IPS-18a (cell line): ENCODE measurements around the gene PAM16.

ENCODE experiments used
- H3K27ac ChIP-seq: one replicate; pipeline ENCODE4 v1.5.1; 2013; ENCODE audit warnings: low read length
- H3K27me3 ChIP-seq: one replicate; pipeline ENCODE4 v1.6.1; 2013; ENCODE audit warnings: mild to moderate bottlenecking, low read length; ENCODE audit not compliant: control insufficient read depth, insufficient read depth
- H3K36me3 ChIP-seq: one replicate; pipeline ENCODE4 v1.6.1; 2013; ENCODE audit warnings: low read depth, low read length; ENCODE audit not compliant: control insufficient read depth
- H3K4me1 ChIP-seq: one replicate; pipeline ENCODE4 v1.6.1; 2013; ENCODE audit warnings: low read depth, low read length; ENCODE audit not compliant: control insufficient read depth
- H3K4me3 ChIP-seq: one replicate; pipeline ENCODE4 v1.5.1; 2013; ENCODE audit warnings: low read length
- H3K9ac ChIP-seq: one replicate; pipeline ENCODE4 v1.6.1; 2013; ENCODE audit warnings: mild to moderate bottlenecking, low read length, moderate library complexity
- H3K9me3 ChIP-seq: one replicate; pipeline ENCODE4 v1.6.1; 2013; ENCODE audit warnings: low read depth, low read length; ENCODE audit not compliant: control insufficient read depth

PAM16 gene

GRCh38 chr16:4324492-4325252 is 26.4 kb downstream of the PAM16 start:
- no peak overlapping the region for H3K27ac ChIP-seq
- H3K36me3 ChIP-seq: no peaks in the 10 kb centered on the region
- H3K9me3 ChIP-seq: no peaks in the 10 kb centered on the region
- H3K27me3 ChIP-seq: no peaks in the 10 kb centered on the region
- peaks cover 23% of the 10 kb centered on the region for H3K4me1 ChIP-seq
- H3K4me3 ChIP-seq: no peak overlapping the region
- no peak overlapping the region for H3K9ac ChIP-seq

DNA sequence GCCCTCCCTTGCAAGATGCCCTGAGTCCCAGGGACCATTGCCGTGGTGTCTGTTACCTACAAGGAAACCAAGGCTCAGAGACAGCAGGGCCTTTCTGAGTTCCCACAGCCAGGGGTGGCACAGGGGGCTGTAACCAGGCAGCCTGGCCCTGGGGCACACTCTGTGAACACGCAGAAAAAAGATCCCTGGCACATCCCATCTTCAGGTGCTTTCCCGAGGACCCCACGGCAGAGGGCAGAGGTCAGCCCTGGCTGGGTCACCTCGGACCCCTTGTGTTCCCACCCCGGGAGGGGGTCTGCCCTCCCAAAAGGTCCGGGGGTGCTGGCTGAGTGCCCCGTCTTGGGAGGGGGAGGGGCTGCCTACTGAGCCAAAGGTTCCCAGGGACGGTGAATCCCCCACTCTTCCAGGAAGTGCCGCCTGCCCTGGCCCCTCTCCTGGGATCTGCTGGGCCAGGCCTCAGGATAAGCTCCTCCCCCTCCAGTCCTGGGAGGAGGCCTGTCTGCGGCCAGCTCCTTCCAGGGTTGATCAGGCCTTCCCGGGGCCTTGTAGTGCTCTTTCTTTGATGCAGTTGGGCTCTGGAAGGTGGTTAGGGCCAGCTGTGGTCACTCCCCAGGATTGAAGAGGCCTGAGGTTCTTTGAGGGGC is 27.2 kb downstream of the PAM16 start:
- H3K36me3 ChIP-seq: no peaks in the 10 kb centered on the region
- H3K9ac ChIP-seq: no peak overlapping the region
- no peak overlapping the region for H3K4me3 ChIP-seq
- H3K27me3 ChIP-seq: no peaks in the 10 kb centered on the region
- H3K4me1 ChIP-seq: peaks cover 22% of the 10 kb centered on the region
- H3K9me3 ChIP-seq: no peaks in the 10 kb centered on the region
- H3K27ac ChIP-seq: no peak overlapping the region

GRCh38 chr16:4323071-4323844 is 27.9 kb downstream of the PAM16 start:
- Histone ChIP-seq H3K9ac (no peak overlapping the region), H3K4me3 (no peak overlapping the region), H3K27me3 (no peaks in the 10 kb centered on the region), H3K36me3 (no peaks in the 10 kb centered on the region), H3K9me3 (no peaks in the 10 kb centered on the region), H3K27ac (no peak overlapping the region), H3K4me1 (peaks cover 21% of the 10 kb centered on the region)

DNA sequence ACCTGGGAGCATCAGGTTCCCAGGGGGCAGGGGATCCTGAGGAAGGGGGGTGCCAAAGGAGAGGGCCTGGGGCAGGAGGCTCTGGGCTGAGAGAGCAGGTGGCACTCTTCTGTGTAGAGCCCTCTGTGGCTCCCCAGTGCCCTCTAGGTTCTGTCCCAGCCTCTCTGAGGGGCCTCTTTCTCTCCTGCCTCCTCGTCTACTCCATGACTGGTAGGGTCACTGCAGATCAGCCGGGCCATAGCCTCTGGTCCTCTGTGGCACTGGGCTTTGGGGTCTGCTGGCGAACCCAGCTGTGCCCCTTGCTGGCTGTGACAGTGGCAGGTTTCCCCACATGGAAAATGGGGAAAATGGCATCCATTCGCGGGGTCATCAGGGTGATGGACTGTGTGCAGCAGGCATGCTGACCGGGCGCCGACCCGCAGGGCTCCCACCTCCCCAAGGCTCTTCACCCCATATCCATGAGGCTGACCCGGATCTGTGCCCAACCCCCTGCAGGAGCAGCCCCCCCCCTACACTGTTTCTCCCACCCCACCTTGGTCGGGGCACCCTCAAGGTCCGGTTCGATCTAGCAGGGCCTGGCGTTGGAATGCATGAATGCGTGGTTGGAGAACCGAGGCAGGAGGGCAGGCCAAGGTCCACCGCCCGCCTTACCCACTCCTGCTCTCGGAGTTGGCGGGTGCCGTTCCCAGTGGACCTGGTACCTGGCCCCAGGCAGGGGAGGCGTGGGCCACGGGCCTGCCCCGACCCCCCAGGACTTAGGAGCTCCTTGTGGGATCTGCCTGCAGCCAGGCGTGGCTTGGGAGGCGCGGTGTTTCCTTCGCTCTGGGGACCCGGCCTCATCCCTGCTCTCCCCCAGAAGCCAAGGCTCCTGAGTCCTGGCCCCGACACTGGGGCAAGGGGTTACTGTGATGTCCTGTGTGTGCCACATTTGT is 28.7 kb downstream of the PAM16 start:
- no peak overlapping the region for H3K4me3 ChIP-seq
- H3K36me3 ChIP-seq: no peaks in the 10 kb centered on the region
- no peaks in the 10 kb centered on the region for H3K9me3 ChIP-seq
- H3K27me3 ChIP-seq: no peaks in the 10 kb centered on the region
- H3K4me1 ChIP-seq: peaks cover 27% of the 10 kb centered on the region
- H3K9ac ChIP-seq: no peak overlapping the region
- H3K27ac ChIP-seq: no peak overlapping the region

GRCh38 chr16:4321286-4322120 is 29.6 kb downstream of the PAM16 start:
- Histone ChIP-seq H3K4me1 (peaks cover 23% of the 10 kb centered on the region), H3K4me3 (no peak overlapping the region), H3K9ac (no peak overlapping the region), H3K27ac (no peak overlapping the region), H3K9me3 (no peaks in the 10 kb centered on the region), H3K27me3 (no peaks in the 10 kb centered on the region), H3K36me3 (no peaks in the 10 kb centered on the region)

GRCh38 chr16:4320571-4321137 is 30.5 kb downstream of the PAM16 start:
- H3K9ac ChIP-seq: no peak overlapping the region
- H3K9me3 ChIP-seq: no peaks in the 10 kb centered on the region
- H3K4me1 ChIP-seq: peaks cover 23% of the 10 kb centered on the region
- no peaks in the 10 kb centered on the region for H3K36me3 ChIP-seq
- no peaks in the 10 kb centered on the region for H3K27me3 ChIP-seq
- H3K4me3 ChIP-seq: no peak overlapping the region
- H3K27ac ChIP-seq: no peak overlapping the region

DNA sequence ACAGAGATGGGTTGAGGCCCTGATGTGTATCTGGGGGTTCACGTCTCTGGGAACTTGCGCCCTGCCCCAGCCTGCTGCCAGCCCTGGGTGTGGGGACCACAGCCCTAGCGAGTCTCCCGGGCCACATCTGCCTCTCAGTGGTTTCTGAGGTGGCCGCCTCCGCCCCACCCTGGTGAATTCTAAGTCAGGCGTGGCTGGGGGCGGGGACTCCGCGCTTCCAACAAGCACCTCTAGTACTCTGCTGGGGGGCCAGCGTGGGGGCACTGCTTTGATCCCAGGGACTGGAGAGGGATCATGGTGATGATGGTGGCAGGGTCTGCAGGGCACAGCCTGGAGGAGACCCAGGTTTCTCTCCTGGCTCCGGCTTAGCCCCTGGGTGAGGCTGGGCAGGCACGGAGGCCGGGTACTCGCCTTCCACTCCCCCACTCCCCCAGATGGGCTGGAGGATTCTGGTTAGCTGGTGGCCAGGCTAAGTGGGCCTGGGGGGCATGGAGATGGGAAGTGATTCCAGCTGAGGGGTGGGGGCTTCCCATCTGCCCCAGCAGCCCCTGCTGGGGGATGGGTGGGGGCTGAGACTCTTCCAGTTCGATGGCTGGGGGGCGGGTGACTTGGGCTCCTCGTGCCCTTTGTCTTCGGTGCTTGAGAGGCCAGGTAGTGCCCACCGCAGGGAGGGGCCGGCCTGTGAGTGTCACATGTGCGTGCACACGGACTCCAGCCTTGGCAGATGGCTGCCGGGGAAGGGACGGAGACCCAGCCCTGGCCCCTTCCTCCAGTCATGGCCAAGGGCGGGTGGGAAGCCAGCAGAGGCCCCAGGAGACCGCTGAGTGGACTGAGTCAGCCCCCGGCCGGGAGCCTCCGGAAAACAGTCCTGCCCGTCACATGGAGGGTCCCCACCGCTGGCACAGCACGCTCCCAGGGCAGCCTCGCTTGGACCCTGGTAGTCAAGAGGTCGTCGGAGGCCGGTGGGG is 31.4 kb downstream of the PAM16 start:
- Histone ChIP-seq H3K4me1 (peaks cover 25% of the 10 kb centered on the region), H3K9ac (no peak overlapping the region), H3K9me3 (no peaks in the 10 kb centered on the region), H3K36me3 (no peaks in the 10 kb centered on the region), H3K27me3 (peaks cover 4% of the 10 kb centered on the region), H3K27ac (no peak overlapping the region), H3K4me3 (no peak overlapping the region)

DNA sequence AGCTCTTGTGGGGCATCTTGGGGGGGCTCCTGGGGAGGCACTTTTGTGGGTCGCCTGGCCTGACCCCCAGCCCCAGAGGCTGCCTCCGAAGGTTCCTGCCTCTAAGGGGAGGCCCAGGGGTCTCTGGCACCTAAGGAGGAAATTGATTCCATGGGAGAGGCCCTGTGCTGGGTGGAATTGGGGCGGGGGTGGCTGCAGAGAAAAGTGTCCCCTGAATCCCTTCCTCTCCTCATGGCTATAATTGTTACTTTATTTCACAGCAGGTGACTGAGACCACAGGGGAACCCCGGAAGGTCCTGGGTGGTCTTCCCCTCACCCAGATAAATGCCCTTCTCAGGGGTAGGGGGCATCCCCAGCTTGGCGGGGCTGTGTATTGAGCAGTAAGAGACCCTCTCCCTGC is 32.2 kb downstream of the PAM16 start:
- H3K36me3 ChIP-seq: no peaks in the 10 kb centered on the region
- no peak overlapping the region for H3K27ac ChIP-seq
- H3K9ac ChIP-seq: no peak overlapping the region
- H3K4me1 ChIP-seq: peaks cover 21% of the 10 kb centered on the region
- no peaks in the 10 kb centered on the region for H3K9me3 ChIP-seq
- no peak overlapping the region for H3K4me3 ChIP-seq
- peaks cover 12% of the 10 kb centered on the region for H3K27me3 ChIP-seq

GRCh38 chr16:4318451-4318910 is 32.6 kb downstream of the PAM16 start:
- H3K36me3 ChIP-seq: no peaks in the 10 kb centered on the region
- no peak overlapping the region for H3K27ac ChIP-seq
- H3K9me3 ChIP-seq: no peaks in the 10 kb centered on the region
- peaks cover 17% of the 10 kb centered on the region for H3K27me3 ChIP-seq
- H3K9ac ChIP-seq: no peak overlapping the region
- H3K4me1 ChIP-seq: peaks cover 16% of the 10 kb centered on the region
- no peak overlapping the region for H3K4me3 ChIP-seq
